ENCODE measurements around the gene MAGEA2B. TPM values are rescaled to one million over a fixed set of nuclear protein-coding genes. Genes with fewer than 3 reads are reported as not detected.
"Not testable (repeated sequence)": the region's sequence is repeated elsewhere in the genome, so short reads cannot be mapped to it uniquely, and the experiment has no call there.

Gene MAGEA2B
- total and polyA plus RNA-seq, 7 experiments from 2014 or later, result not detected

DNA sequence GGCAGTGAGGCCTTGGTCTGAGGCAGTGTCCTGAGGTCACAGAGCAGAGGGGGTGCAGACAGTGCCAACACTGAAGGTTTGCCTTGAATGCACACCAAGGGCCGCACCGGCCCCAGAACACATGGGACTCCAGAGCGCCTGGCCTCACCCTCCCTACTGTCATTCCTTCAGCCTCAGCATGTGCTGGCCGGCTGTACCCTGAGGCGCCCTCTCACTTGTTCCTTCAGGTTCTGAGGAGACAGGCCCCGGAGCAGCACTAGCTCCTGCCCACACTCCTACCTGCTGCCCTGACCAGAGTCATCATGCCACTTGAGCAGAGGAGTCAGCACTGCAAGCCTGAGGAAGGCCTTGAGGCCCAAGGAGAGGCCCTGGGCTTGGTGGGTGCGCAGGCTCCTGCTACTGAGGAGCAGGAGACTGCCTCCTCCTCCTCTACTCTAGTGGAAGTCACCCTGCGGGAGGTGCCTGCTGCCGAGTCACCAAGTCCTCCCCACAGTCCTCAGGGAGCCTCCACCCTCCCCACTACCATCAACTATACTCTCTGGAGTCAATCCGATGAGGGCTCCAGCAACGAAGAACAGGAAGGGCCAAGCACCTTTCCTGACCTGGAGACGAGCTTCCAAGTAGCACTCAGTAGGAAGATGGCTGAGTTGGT, 21.6 kb downstream of the MAGEA2B start:
- H3K4me1 ChIP-seq (ENCODE audit: control insufficient read depth in 2 of 2, insufficient read depth in 2 of 2, low read length in 2 of 2), result no peaks in the 10 kb centered on the region
- H3K27me3 ChIP-seq (ENCODE audit: control insufficient read depth in 2 of 2, insufficient read depth in 2 of 2, low read length in 2 of 2), result no peaks in the 10 kb centered on the region
- DNase-seq (no peak), ATAC-seq (no peak)
- Mint-ChIP-seq H3K4me1 (peaks cover 0 to 2% (median 0%) of the 10 kb centered on the region in 7 donors), H3K4me3 (no peak overlapping the region), H3K27me3 (peaks cover 0 to 8% (median 0%) of the 10 kb centered on the region in 5 donors), H3K36me3 (no peaks in the 10 kb centered on the region), H3K27ac (no peak overlapping the region), H3K9me3 (peaks cover 0 to 2% (median 0%) of the 10 kb centered on the region in 11 donors)
- intact Hi-C loops (cut with micrococcal nuclease), result no loop called here
- no peaks in the 10 kb centered on the region for H3K9me3 ChIP-seq (ENCODE audit: control insufficient read depth in 2 of 3, low read length in 3 of 3)
- no peak overlapping the region for H3K27ac ChIP-seq (ENCODE audit: low read depth, low read length)
- no peaks in the 10 kb centered on the region for H3K36me3 ChIP-seq (ENCODE audit: control insufficient read depth in 2 of 3, insufficient read depth in 3 of 3, low read length in 3 of 3)
- POLR2A ChIA-PET, result no interaction called here
- CTCF ChIA-PET, result no interaction called here
- no peak overlapping the region for H3K4me3 ChIP-seq (ENCODE audit: low read length)

DNA sequence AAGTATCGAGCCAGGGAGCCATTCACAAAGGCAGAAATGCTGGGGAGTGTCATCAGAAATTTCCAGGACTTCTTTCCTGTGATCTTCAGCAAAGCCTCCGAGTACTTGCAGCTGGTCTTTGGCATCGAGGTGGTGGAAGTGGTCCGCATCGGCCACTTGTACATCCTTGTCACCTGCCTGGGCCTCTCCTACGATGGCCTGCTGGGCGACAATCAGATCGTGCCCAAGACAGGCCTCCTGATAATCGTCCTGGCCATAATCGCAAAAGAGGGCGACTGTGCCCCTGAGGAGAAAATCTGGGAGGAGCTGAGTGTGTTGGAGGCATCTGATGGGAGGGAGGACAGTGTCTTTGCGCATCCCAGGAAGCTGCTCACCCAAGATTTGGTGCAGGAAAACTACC, 22.1 kb downstream of the MAGEA2B start:
- H3K9me3 Mint-ChIP-seq; H3K27me3 Mint-ChIP-seq; intact Hi-C loops (cut with micrococcal nuclease); H3K27me3 ChIP-seq (ENCODE audit: control insufficient read depth in 2 of 2, insufficient read depth in 2 of 2, low read length in 2 of 2); H3K4me1 ChIP-seq (ENCODE audit: control insufficient read depth in 2 of 2, insufficient read depth in 2 of 2, low read length in 2 of 2); ATAC-seq; H3K9me3 ChIP-seq (ENCODE audit: control insufficient read depth in 2 of 3, low read length in 3 of 3); CTCF ChIA-PET; DNase-seq; H3K4me3 Mint-ChIP-seq; H3K36me3 Mint-ChIP-seq; H3K4me3 ChIP-seq (ENCODE audit: low read length); H3K4me1 Mint-ChIP-seq; H3K36me3 ChIP-seq (ENCODE audit: control insufficient read depth in 2 of 3, insufficient read depth in 3 of 3, low read length in 3 of 3); H3K27ac ChIP-seq (ENCODE audit: low read depth, low read length); H3K27ac Mint-ChIP-seq; POLR2A ChIA-PET: not testable (repeated sequence)

DNA sequence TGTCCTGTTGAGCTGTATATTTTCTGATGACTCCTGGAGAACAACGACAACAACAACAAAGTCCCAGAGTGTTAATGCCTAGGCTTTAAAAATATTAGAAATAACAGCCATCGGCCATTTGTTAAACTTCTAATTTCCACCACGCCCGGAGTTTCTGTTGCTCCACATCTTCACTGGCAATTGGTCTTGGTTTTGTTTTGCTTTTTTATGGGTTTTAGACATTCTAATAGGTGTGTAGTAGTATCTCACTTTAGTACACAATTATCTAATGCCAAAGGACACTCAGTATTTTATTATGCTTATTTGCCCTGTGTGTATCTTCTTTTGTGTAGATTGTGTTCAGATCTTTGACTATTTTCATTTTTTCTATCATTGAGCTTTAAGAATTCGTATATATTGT, 24.1 kb downstream of the MAGEA2B start:
- Mint-ChIP-seq H3K9me3 (peaks cover 0 to 2% (median 0%) of the 10 kb centered on the region in 11 donors), H3K36me3 (no peaks in the 10 kb centered on the region), H3K4me3 (no peak overlapping the region), H3K27ac (no peak overlapping the region), H3K27me3 (peaks cover 0 to 8% (median 0%) of the 10 kb centered on the region in 5 donors), H3K4me1 (no peaks in the 10 kb centered on the region)
- Histone ChIP-seq H3K9me3 (ENCODE audit: control insufficient read depth in 2 of 3, low read length in 3 of 3) (no peaks in the 10 kb centered on the region), H3K36me3 (ENCODE audit: control insufficient read depth in 2 of 3, insufficient read depth in 3 of 3, low read length in 3 of 3) (no peaks in the 10 kb centered on the region), H3K4me1 (ENCODE audit: control insufficient read depth in 2 of 2, insufficient read depth in 2 of 2, low read length in 2 of 2) (no peaks in the 10 kb centered on the region), H3K27ac (ENCODE audit: low read depth, low read length) (no peak overlapping the region), H3K4me3 (ENCODE audit: low read length) (no peak overlapping the region), H3K27me3 (ENCODE audit: control insufficient read depth in 2 of 2, insufficient read depth in 2 of 2, low read length in 2 of 2) (no peaks in the 10 kb centered on the region)
- ChIA-PET POLR2A (no interaction called here), CTCF (no interaction called here)
- no peak for ATAC-seq
- no peak for DNase-seq
- intact Hi-C loops (cut with micrococcal nuclease), result no loop called here

GRCh38 chrX:152753686-152754650, 39.5 kb downstream of the MAGEA2B start, which contains the start of gene MAGEA2:
MAGEA2 (minus strand) TSS chrX:152753842; CDS start chrX:152751363, 2,479 bp downstream.
- H3K9me3 Mint-ChIP-seq; H3K27ac ChIP-seq (ENCODE audit: low read depth, low read length); POLR2A ChIA-PET; H3K27me3 Mint-ChIP-seq; intact Hi-C loops (cut with micrococcal nuclease); H3K4me1 ChIP-seq (ENCODE audit: control insufficient read depth in 2 of 2, insufficient read depth in 2 of 2, low read length in 2 of 2); H3K4me3 Mint-ChIP-seq; DNase-seq; H3K4me1 Mint-ChIP-seq; H3K36me3 ChIP-seq (ENCODE audit: control insufficient read depth in 2 of 3, insufficient read depth in 3 of 3, low read length in 3 of 3); H3K36me3 Mint-ChIP-seq; H3K4me3 ChIP-seq (ENCODE audit: low read length); H3K27me3 ChIP-seq (ENCODE audit: control insufficient read depth in 2 of 2, insufficient read depth in 2 of 2, low read length in 2 of 2); H3K9me3 ChIP-seq (ENCODE audit: control insufficient read depth in 2 of 3, low read length in 3 of 3); CTCF ChIA-PET; ATAC-seq; H3K27ac Mint-ChIP-seq: not testable (repeated sequence)

GRCh38 chrX:152754871-152755270, 40.4 kb downstream of the MAGEA2B start:
- H3K9me3 Mint-ChIP-seq; H3K4me1 ChIP-seq (ENCODE audit: control insufficient read depth in 2 of 2, insufficient read depth in 2 of 2, low read length in 2 of 2); CTCF ChIA-PET; H3K4me3 Mint-ChIP-seq; ATAC-seq; H3K4me1 Mint-ChIP-seq; H3K27me3 ChIP-seq (ENCODE audit: control insufficient read depth in 2 of 2, insufficient read depth in 2 of 2, low read length in 2 of 2); H3K36me3 ChIP-seq (ENCODE audit: control insufficient read depth in 2 of 3, insufficient read depth in 3 of 3, low read length in 3 of 3); DNase-seq; H3K9me3 ChIP-seq (ENCODE audit: control insufficient read depth in 2 of 3, low read length in 3 of 3); H3K27me3 Mint-ChIP-seq; H3K4me3 ChIP-seq (ENCODE audit: low read length); H3K36me3 Mint-ChIP-seq; POLR2A ChIA-PET; H3K27ac ChIP-seq (ENCODE audit: low read depth, low read length); intact Hi-C loops (cut with micrococcal nuclease); H3K27ac Mint-ChIP-seq: not testable (repeated sequence)

DNA sequence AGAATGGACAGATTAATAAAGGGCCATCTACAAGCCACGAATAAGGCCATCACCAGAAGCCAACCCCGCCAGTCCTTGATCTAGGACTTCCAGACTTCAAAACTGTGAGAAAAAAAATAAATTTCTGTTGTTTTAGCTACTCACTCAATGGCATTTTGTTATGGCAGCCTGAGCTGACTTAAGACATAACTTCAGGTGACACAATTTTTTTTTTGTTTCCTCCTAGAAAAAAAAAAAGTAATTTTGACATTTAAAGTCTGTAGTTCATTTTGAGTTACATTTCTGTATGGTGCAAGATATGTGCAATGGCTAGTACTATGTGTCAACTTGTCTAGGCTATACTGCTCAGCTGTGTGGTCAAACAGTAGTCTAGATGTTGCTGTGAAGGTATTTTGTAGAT, 44.5 kb downstream of the MAGEA2B start, which contains the start of gene CSAG3:
Gene CSAG3 (plus strand): TSS at position 301 of the 400 bp plus-strand sequence.
- H3K9me3 ChIP-seq (ENCODE audit: control insufficient read depth in 2 of 3, low read length in 3 of 3); CTCF ChIA-PET; H3K36me3 Mint-ChIP-seq; H3K27ac ChIP-seq (ENCODE audit: low read depth, low read length); intact Hi-C loops (cut with micrococcal nuclease); H3K27me3 Mint-ChIP-seq; ATAC-seq; H3K4me1 ChIP-seq (ENCODE audit: control insufficient read depth in 2 of 2, insufficient read depth in 2 of 2, low read length in 2 of 2); H3K9me3 Mint-ChIP-seq; H3K4me1 Mint-ChIP-seq; DNase-seq; H3K27me3 ChIP-seq (ENCODE audit: control insufficient read depth in 2 of 2, insufficient read depth in 2 of 2, low read length in 2 of 2); POLR2A ChIA-PET; H3K4me3 ChIP-seq (ENCODE audit: low read length); H3K27ac Mint-ChIP-seq; H3K36me3 ChIP-seq (ENCODE audit: control insufficient read depth in 2 of 3, insufficient read depth in 3 of 3, low read length in 3 of 3); H3K4me3 Mint-ChIP-seq: not testable (repeated sequence)

GRCh38 chrX:152759544-152759943, 45.1 kb downstream of the MAGEA2B start:
- H3K27me3 ChIP-seq (ENCODE audit: control insufficient read depth in 2 of 2, insufficient read depth in 2 of 2, low read length in 2 of 2); H3K4me3 Mint-ChIP-seq; H3K27me3 Mint-ChIP-seq; H3K4me3 ChIP-seq (ENCODE audit: low read length); H3K36me3 ChIP-seq (ENCODE audit: control insufficient read depth in 2 of 3, insufficient read depth in 3 of 3, low read length in 3 of 3); H3K9me3 Mint-ChIP-seq; ATAC-seq; H3K9me3 ChIP-seq (ENCODE audit: control insufficient read depth in 2 of 3, low read length in 3 of 3); intact Hi-C loops (cut with micrococcal nuclease); H3K36me3 Mint-ChIP-seq; H3K27ac ChIP-seq (ENCODE audit: low read depth, low read length); POLR2A ChIA-PET; DNase-seq; CTCF ChIA-PET; H3K4me1 ChIP-seq (ENCODE audit: control insufficient read depth in 2 of 2, insufficient read depth in 2 of 2, low read length in 2 of 2); H3K27ac Mint-ChIP-seq; H3K4me1 Mint-ChIP-seq: not testable (repeated sequence)
